Activated B cell treated with CpG ODN at 0.5 μM for 24 hours (primary cell): ENCODE data around the gene IER2. TPM values are rescaled to one million over a fixed set of nuclear protein-coding genes. Genes with fewer than 3 reads are reported as not detected.
A peak's percentile ranks its signal among the peaks of the same experiment; 100 is the strongest.
"Not testable (repeated sequence)": the region's sequence is repeated elsewhere in the genome, so short reads cannot be mapped to it uniquely, and the experiment has no call there.

Source experiments
- ATAC-seq: fragments of 200-7000 bp; cut with Tn5 transposase; one replicate; pipeline ENCODE4 v1.10.0; 2021; ENCODE audit warnings: low read depth, mild to moderate bottlenecking, moderate library complexity
- CTCF ChIA-PET: fragments of 350-600 bp; sonication (Branson Sonifier 250); formaldehyde crosslinking; loops from one replicate; lab custom pipeline; 2021; ENCODE audit warnings: antibody characterized with exemption; lab: Charles Lee
- POLR2A ChIA-PET: fragments of 350-600 bp; sonication (Branson Sonifier 250); formaldehyde crosslinking; loops from one replicate; lab custom pipeline; 2021; ENCODE audit warnings: antibody characterized with exemption; lab: Charles Lee
- DNase-seq: peaks from one replicate; pipeline ENCODE4 v3.0.0; 2022
- H3K27ac Mint-ChIP-seq: one replicate; pipeline ENCODE4 v1.8.0; 2020; ENCODE audit warnings: mixed read lengths
- H3K27me3 Mint-ChIP-seq: one replicate; pipeline ENCODE4 v1.8.0; 2021; ENCODE audit warnings: mixed read lengths
- H3K36me3 Mint-ChIP-seq: one replicate; pipeline ENCODE4 v1.8.0; 2021; ENCODE audit warnings: low read depth, mixed read lengths
- H3K4me1 Mint-ChIP-seq: one replicate; pipeline ENCODE4 v1.8.0; 2021; ENCODE audit warnings: mixed read lengths
- H3K4me3 Mint-ChIP-seq: one replicate; pipeline ENCODE4 v1.8.0; 2020; ENCODE audit warnings: mild to moderate bottlenecking, mixed read lengths
- H3K9me3 Mint-ChIP-seq: one replicate; pipeline ENCODE4 v1.8.0; 2020; ENCODE audit warnings: mixed read lengths
- intact Hi-C: fragments of 100-400 bp; cut with micrococcal nuclease; formaldehyde crosslinking; loops from one replicate; pipeline ENCODE4 v1.15.1; 2024
- total RNA-seq: library from RNA; stranded (reverse); gene quantifications from 2 replicates; pipeline ENCODE4 v1.2.3, GENCODE V29; 2022
- TF ChIP-seq, protein P1 (sequence below): fragments of 200-600 bp; IDR thresholded peaks from one replicate; pipeline ENCODE4 v1.8.0; 2022; ENCODE audit warnings: antibody characterized with exemption, mild to moderate bottlenecking

The IER2 gene
- total RNA-seq, 1 donor from 2014 or later: 119 TPM

GRCh38 chr19:13164343-13165161 lies 14.3 kb downstream of the IER2 start:
- DNase-seq: peak; percentile 24
- Mint-ChIP-seq H3K4me1 (peaks cover 88% of the 10 kb centered on the region), H3K27ac (peak overlapping the region; percentile 89), H3K36me3 (no peaks in the 10 kb centered on the region), H3K9me3 (no peaks in the 10 kb centered on the region), H3K27me3 (no peaks in the 10 kb centered on the region), H3K4me3 (peak overlapping the region; percentile 84)
- no peak for ATAC-seq
- intact Hi-C loops: no loop called here
- CTCF ChIA-PET: interaction anchor here (1.0 to 2.1 kb wide), 2 partner anchors 10 to 31 kb away, joined by 4 to 11 read pairs; no protein-coding TSS in a partner anchor
- TF ChIP-seq, protein P1, sequence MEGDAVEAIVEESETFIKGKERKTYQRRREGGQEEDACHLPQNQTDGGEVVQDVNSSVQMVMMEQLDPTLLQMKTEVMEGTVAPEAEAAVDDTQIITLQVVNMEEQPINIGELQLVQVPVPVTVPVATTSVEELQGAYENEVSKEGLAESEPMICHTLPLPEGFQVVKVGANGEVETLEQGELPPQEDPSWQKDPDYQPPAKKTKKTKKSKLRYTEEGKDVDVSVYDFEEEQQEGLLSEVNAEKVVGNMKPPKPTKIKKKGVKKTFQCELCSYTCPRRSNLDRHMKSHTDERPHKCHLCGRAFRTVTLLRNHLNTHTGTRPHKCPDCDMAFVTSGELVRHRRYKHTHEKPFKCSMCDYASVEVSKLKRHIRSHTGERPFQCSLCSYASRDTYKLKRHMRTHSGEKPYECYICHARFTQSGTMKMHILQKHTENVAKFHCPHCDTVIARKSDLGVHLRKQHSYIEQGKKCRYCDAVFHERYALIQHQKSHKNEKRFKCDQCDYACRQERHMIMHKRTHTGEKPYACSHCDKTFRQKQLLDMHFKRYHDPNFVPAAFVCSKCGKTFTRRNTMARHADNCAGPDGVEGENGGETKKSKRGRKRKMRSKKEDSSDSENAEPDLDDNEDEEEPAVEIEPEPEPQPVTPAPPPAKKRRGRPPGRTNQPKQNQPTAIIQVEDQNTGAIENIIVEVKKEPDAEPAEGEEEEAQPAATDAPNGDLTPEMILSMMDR: no peak
- POLR2A ChIA-PET: interaction anchor here (0.6 to 11.6 kb wide), 11 partner anchors 8 to 1513 kb away, joined by 3 to 413 read pairs (median 21); partner anchors contain the start of genes IER2, LYL1 and STX10

DNA sequence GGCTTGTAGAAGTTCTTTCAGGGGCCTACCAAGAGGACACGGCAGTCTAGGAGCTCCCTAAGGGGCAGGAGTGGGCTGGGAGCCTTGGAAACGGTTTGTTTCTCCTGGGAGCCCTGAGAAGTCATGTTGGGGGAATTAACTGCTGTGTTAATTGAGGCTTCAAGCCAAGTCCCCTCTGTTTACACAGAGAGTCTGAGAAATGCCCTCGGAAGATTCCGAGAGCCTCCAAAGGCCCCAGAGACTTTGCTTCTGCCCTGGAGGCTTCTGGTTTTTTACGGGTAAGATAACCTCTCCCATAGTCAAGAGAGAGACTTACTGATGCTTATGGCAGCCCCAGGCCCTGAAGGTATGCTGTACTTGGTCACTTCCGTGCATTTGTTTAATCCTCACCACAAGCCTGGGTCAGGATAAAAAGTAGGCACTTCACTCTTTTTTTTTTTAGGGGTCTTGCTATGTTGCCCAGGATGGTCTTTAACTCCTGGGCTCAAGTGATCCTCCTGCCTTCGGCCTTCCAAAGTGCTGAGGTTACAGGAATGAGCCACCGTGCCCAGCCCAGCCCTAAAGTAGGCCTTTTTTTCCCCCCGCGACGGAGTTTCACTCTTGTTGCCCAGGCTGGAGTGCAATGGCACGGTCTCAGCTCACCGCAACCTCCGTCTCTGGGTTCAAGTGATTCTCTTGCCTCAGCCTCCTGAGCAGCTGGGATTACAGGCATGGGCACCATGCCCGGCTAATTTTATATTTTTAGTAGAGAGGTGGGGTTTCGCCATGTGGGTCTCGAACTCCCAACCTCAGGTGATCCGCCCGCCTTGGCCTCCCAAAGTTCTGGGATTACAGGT lies 15.2 kb downstream of the IER2 start:
- peak overlapping the region; percentile 89 for H3K27ac Mint-ChIP-seq
- no peaks in the 10 kb centered on the region for H3K27me3 Mint-ChIP-seq
- DNase-seq (no peak), ATAC-seq (no peak)
- ChIA-PET POLR2A (interaction anchor here (0.6 to 11.6 kb wide), 7 partner anchors 8 to 1514 kb away, joined by 3 to 413 read pairs (median 28); partner anchors contain the start of genes IER2, LYL1 and STX10), CTCF (interaction anchor here (0.6 to 1.0 kb wide), 2 partner anchors 29 to 30 kb away, joined by 3 to 4 read pairs; no protein-coding TSS in a partner anchor)
- H3K4me3 Mint-ChIP-seq: no peak overlapping the region
- H3K36me3 Mint-ChIP-seq: no peaks in the 10 kb centered on the region
- TF ChIP-seq, protein P1: no peak
- peaks cover 90% of the 10 kb centered on the region for H3K4me1 Mint-ChIP-seq
- intact Hi-C loops: no loop called here
- H3K9me3 Mint-ChIP-seq: no peaks in the 10 kb centered on the region

DNA sequence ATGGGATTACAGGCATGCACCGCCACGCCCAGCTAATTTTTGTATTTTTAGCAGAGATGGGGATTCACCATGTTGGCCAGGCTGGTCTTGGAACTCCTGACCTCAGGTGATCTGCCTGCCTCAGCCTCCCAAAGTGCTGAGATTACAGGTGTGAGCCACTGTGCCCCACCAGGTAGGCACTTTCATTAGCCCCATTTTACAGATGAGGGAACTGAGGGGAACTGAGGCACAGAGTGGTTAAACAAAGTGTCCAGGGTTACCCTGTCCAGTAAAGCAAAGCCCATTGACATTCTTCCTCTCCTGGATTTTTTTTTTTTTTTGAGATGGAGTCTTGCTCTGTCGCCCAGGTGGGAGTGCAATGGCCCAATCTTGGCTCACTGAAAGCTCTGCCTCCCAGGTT lies 15.9 kb downstream of the IER2 start:
- ChIA-PET POLR2A (interaction anchor here (0.9 to 11.6 kb wide), 6 partner anchors 9 to 95 kb away, joined by 3 to 413 read pairs (median 47); partner anchors contain the start of genes IER2, LYL1 and STX10), CTCF (interaction anchor here (0.6 to 5.5 kb wide), 3 partner anchors 10 to 29 kb away, joined by 3 to 38 read pairs (median 33); no protein-coding TSS in a partner anchor)
- not testable (repeated sequence) for DNase-seq, H3K9me3 Mint-ChIP-seq, H3K27me3 Mint-ChIP-seq, ATAC-seq, H3K4me3 Mint-ChIP-seq, H3K36me3 Mint-ChIP-seq
- intact Hi-C loops: loop anchor here (2.0 kb wide), 1 partner anchor 15 kb away; the partner anchor contains the start of genes IER2 and STX10
- peaks cover 94% of the 10 kb centered on the region for H3K4me1 Mint-ChIP-seq
- H3K27ac Mint-ChIP-seq: peak overlapping the region; percentile 68

- CTCF ChIA-PET: interaction anchor here (1.1 to 5.5 kb wide), 5 partner anchors 13 to 65 kb away, joined by 3 to 38 read pairs (median 3); partner anchors contain the start of genes IER2 and STX10
- TF ChIP-seq, protein P1: no peak
These were observed 19.6 kb downstream of the IER2 start for GRCh38 chr19:13169769-13170168.

GRCh38 chr19:13171146-13171545 lies 20.9 kb downstream of the IER2 start:
- POLR2A ChIA-PET: interaction anchor here (0.7 to 11.6 kb wide), 5 partner anchors 11 to 24 kb away, joined by 3 to 258 read pairs (median 4); partner anchors contain the start of genes IER2 and STX10
- peak overlapping the region; percentile 98 for H3K27ac Mint-ChIP-seq
- no peaks in the 10 kb centered on the region for H3K9me3 Mint-ChIP-seq
- no peak for ATAC-seq
- CTCF ChIA-PET: interaction anchor here (5.3 to 5.5 kb wide), 2 partner anchors 15 to 24 kb away, joined by 33 to 38 read pairs; no protein-coding TSS in a partner anchor
- H3K4me1 Mint-ChIP-seq: peaks cover 79% of the 10 kb centered on the region
- H3K4me3 Mint-ChIP-seq: peak overlapping the region; percentile 5
- intact Hi-C loops: no loop called here
- no peak for DNase-seq
- no peaks in the 10 kb centered on the region for H3K27me3 Mint-ChIP-seq
- no peaks in the 10 kb centered on the region for H3K36me3 Mint-ChIP-seq
- TF ChIP-seq, protein P1: no peak

More at GRCh38 chr19:13169769-13170168, 19.6 kb downstream of the IER2 start:
- peak overlapping the region; percentile 98 for H3K27ac Mint-ChIP-seq
- H3K27me3 Mint-ChIP-seq: no peaks in the 10 kb centered on the region
- DNase-seq (no peak), ATAC-seq (no peak)
- no peaks in the 10 kb centered on the region for H3K9me3 Mint-ChIP-seq
- intact Hi-C loops: no loop called here
- peak overlapping the region; percentile 21 for H3K4me3 Mint-ChIP-seq
- POLR2A ChIA-PET: interaction anchor here (0.5 to 11.6 kb wide), 9 partner anchors 10 to 99 kb away, joined by 3 to 413 read pairs (median 7); partner anchors contain the start of genes IER2 and STX10
- no peaks in the 10 kb centered on the region for H3K36me3 Mint-ChIP-seq
- peaks cover 91% of the 10 kb centered on the region for H3K4me1 Mint-ChIP-seq
